ENCODE results near the gene LIME1. TPM values are rescaled to one million over a fixed set of nuclear protein-coding genes. Genes with fewer than 3 reads are reported as not detected.
A peak's percentile ranks its signal among the peaks of the same experiment; 100 is the strongest.
"Not testable (repeated sequence)": the region's sequence is repeated elsewhere in the genome, so short reads cannot be mapped to it uniquely, and the experiment has no call there.

Gene LIME1
- total RNA-seq, 2 experiments from 2014 or later = 14.7 to 17.6 TPM

DNA sequence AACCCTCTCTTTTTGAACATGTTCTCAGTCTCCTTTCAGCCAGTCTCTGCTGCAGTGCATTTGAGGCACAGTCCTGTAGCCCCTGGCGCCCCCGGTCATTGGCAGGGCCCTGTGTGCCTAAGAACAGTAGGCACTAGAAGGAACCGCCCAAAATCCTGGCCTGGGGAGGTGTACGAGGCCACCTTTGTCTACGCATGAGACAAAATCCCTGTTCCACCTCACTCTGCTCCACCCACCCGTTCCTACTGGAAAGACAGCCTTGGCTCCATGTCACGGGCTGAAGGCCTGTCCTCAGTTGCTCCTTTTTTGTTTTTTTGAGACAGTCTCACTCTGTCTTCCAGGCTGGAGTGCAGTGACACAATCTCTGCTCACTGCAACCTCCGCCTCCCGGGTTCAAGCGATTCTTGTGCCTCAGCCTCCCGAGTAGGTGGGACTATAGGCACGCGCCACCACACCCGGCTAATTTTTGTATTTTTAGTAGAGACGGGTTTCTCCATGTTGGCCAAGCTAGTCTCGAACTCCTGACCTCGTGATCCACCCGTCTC, 6.2 kb upstream of the LIME1 start:
- H3K4me1 Mint-ChIP-seq (ENCODE audit: low read depth) = peaks cover 22% of the 10 kb centered on the region
- H3K4me3 Mint-ChIP-seq, CTCF ChIA-PET, H3K27me3 Mint-ChIP-seq, H3K9me3 Mint-ChIP-seq, H3K27ac Mint-ChIP-seq, DNase-seq: not testable (repeated sequence)
- POLR2A ChIA-PET = interaction anchor here (0.7 to 1.0 kb wide), 2 partner anchors 22 to 89 kb away, joined by 3 to 4 read pairs; partner anchors contain the start of genes ARFRP1 and ZGPAT
- peaks cover 35% of the 10 kb centered on the region for H3K36me3 Mint-ChIP-seq
- intact Hi-C loops (cut with micrococcal nuclease) = loop anchor here (10.0 kb wide), 1 partner anchor 245 kb away; the partner anchor contains the start of gene SAMD10

- H3K27me3 Mint-ChIP-seq = no peaks in the 10 kb centered on the region
- intact Hi-C loops (cut with micrococcal nuclease) = loop anchor here (1.0 to 10.0 kb wide), 2 partner anchors 15 to 243 kb away; partner anchors contain the start of gene SAMD10
- peaks cover 29% of the 10 kb centered on the region for H3K4me1 Mint-ChIP-seq (ENCODE audit: low read depth)
- no peak overlapping the region for H3K4me3 Mint-ChIP-seq
- no peak for DNase-seq
- no peak overlapping the region for H3K27ac Mint-ChIP-seq
- peaks cover 31% of the 10 kb centered on the region for H3K36me3 Mint-ChIP-seq
- ChIA-PET POLR2A (interaction anchor here (1.0 kb wide), 1 partner anchor 23 kb away, joined by 4 read pairs; the partner anchor contains the start of genes ARFRP1 and ZGPAT), CTCF (interaction anchor here (0.7 kb wide), 1 partner anchor 28 kb away, joined by 3 read pairs; no protein-coding TSS in a partner anchor)
- peaks cover 3% of the 10 kb centered on the region for H3K9me3 Mint-ChIP-seq
Measured at GRCh38 chr20:63731410-63731809, 5.1 kb upstream of the LIME1 start.

- no peak overlapping the region for H3K27ac Mint-ChIP-seq
- intact Hi-C loops (cut with micrococcal nuclease) = loop anchor here (10.0 kb wide), 1 partner anchor 242 kb away; the partner anchor contains the start of gene SAMD10
- ChIA-PET CTCF (interaction anchor here (1.1 kb wide), 1 partner anchor 325 kb away, joined by 3 read pairs; no protein-coding TSS in a partner anchor), POLR2A (no interaction called here)
- H3K36me3 Mint-ChIP-seq = peaks cover 26% of the 10 kb centered on the region
- no peak for DNase-seq
- H3K27me3 Mint-ChIP-seq = no peaks in the 10 kb centered on the region
- no peaks in the 10 kb centered on the region for H3K9me3 Mint-ChIP-seq
- peaks cover 28% of the 10 kb centered on the region for H3K4me1 Mint-ChIP-seq (ENCODE audit: low read depth)
- H3K4me3 Mint-ChIP-seq = no peak overlapping the region
Measured at GRCh38 chr20:63732118-63733095, 4.1 kb upstream of the LIME1 start.

GRCh38 chr20:63733117-63733516, 3.3 kb upstream of the LIME1 start:
- intact Hi-C loops (cut with micrococcal nuclease) = loop anchor here (10.0 kb wide), 1 partner anchor 242 kb away; the partner anchor contains the start of gene SAMD10
- ChIA-PET CTCF (interaction anchor here (1.1 kb wide), 1 partner anchor 324 kb away, joined by 3 read pairs; no protein-coding TSS in a partner anchor), POLR2A (no interaction called here)
- no peaks in the 10 kb centered on the region for H3K27me3 Mint-ChIP-seq
- DNase-seq = no peak
- H3K4me3 Mint-ChIP-seq = no peak overlapping the region
- H3K27ac Mint-ChIP-seq = no peak overlapping the region
- H3K4me1 Mint-ChIP-seq (ENCODE audit: low read depth) = peaks cover 22% of the 10 kb centered on the region
- peaks cover 24% of the 10 kb centered on the region for H3K36me3 Mint-ChIP-seq
- no peaks in the 10 kb centered on the region for H3K9me3 Mint-ChIP-seq

DNA sequence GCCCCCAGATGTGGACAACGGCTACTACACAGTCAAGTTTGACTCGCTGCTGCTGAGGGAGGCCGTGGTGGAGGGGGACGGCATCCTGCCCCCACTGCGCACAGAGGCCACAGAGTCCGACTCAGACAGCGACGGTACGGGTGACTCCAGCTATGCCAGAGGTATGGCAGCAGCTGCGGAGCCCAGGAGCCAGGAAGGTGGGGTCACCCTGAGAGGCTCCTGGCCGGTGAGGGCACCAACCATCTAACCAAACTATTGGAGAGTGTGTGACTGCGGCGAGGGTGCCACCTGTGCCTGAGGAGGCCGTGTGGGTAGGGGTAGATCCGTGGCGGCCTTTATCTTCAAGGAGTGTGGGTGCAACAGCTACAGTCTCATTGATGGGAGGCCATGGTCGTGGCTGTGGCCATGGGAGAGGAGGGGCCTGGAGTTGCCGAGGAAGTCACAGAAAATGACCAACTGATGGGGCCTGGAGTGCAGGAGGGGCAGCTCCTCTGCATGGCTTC, 2.8 kb upstream of the LIME1 start:
- Mint-ChIP-seq H3K9me3 (no peaks in the 10 kb centered on the region), H3K27me3 (no peaks in the 10 kb centered on the region), H3K36me3 (peaks cover 19% of the 10 kb centered on the region), H3K4me1 (ENCODE audit: low read depth) (peaks cover 21% of the 10 kb centered on the region), H3K4me3 (no peak overlapping the region), H3K27ac (no peak overlapping the region)
- POLR2A ChIA-PET = no interaction called here
- intact Hi-C loops (cut with micrococcal nuclease) = loop anchor here (10.0 kb wide), 1 partner anchor 241 kb away; the partner anchor contains the start of gene SAMD10
- DNase-seq = no peak
- CTCF ChIA-PET = interaction anchor here (1.1 kb wide), 1 partner anchor 324 kb away, joined by 3 read pairs; no protein-coding TSS in a partner anchor

- DNase-seq = no peak
- peaks cover 16% of the 10 kb centered on the region for H3K36me3 Mint-ChIP-seq
- no peak overlapping the region for H3K27ac Mint-ChIP-seq
- ChIA-PET CTCF (interaction anchor here (1.1 to 5.2 kb wide), 2 partner anchors 27 to 323 kb away, joined by 3 to 26 read pairs; partner anchors contain the start of genes ARFRP1 and ZGPAT), POLR2A (interaction anchor here (0.6 to 5.1 kb wide), 2 partner anchors 26 to 39 kb away, joined by 3 to 30 read pairs; partner anchors contain the start of genes ARFRP1 and ZGPAT)
- intact Hi-C loops (cut with micrococcal nuclease) = loop anchor here (10.0 kb wide), 1 partner anchor 240 kb away; the partner anchor contains the start of gene SAMD10
- no peak overlapping the region for H3K4me3 Mint-ChIP-seq
- H3K9me3 Mint-ChIP-seq = no peaks in the 10 kb centered on the region
- H3K27me3 Mint-ChIP-seq = no peaks in the 10 kb centered on the region
- H3K4me1 Mint-ChIP-seq (ENCODE audit: low read depth) = peaks cover 19% of the 10 kb centered on the region
Measured at GRCh38 chr20:63734111-63734945, 2.1 kb upstream of the LIME1 start.

GRCh38 chr20:63734946-63735858, 1.3 kb upstream of the LIME1 start:
- ChIA-PET CTCF (interaction anchor here (0.7 to 5.2 kb wide), 5 partner anchors 7 to 198 kb away, joined by 3 to 26 read pairs (median 5); partner anchors contain the start of genes ARFRP1, PTK6 and ZGPAT), POLR2A (interaction anchor here (0.6 to 5.1 kb wide), 4 partner anchors 8 to 38 kb away, joined by 3 to 30 read pairs (median 3); partner anchors contain the start of genes ARFRP1 and ZGPAT)
- no peak for DNase-seq
- no peaks in the 10 kb centered on the region for H3K9me3 Mint-ChIP-seq
- no peaks in the 10 kb centered on the region for H3K27me3 Mint-ChIP-seq
- H3K4me1 Mint-ChIP-seq (ENCODE audit: low read depth) = peaks cover 19% of the 10 kb centered on the region
- no peak overlapping the region for H3K4me3 Mint-ChIP-seq
- H3K27ac Mint-ChIP-seq = no peak overlapping the region
- intact Hi-C loops (cut with micrococcal nuclease) = loop anchor here (5.0 to 10.0 kb wide), 3 partner anchors 78 to 240 kb away; partner anchors contain the start of genes RTEL1 and SAMD10
- peaks cover 12% of the 10 kb centered on the region for H3K36me3 Mint-ChIP-seq

- CTCF ChIA-PET = interaction anchor here (1.0 to 5.2 kb wide), 6 partner anchors 9 to 128 kb away, joined by 3 to 26 read pairs (median 4); partner anchors contain the start of genes ARFRP1, TPD52L2 and ZGPAT
- no peaks in the 10 kb centered on the region for H3K27me3 Mint-ChIP-seq
- peak; percentile 73 for DNase-seq
- intact Hi-C loops (cut with micrococcal nuclease) = loop anchor here (2.0 to 10.0 kb wide), 4 partner anchors 30 to 238 kb away; partner anchors contain the start of genes ARFRP1, RTEL1 and SAMD10
- H3K36me3 Mint-ChIP-seq = peaks cover 10% of the 10 kb centered on the region
- POLR2A ChIA-PET = interaction anchor here (1.0 to 5.1 kb wide), 5 partner anchors 29 to 128 kb away, joined by 3 to 30 read pairs (median 3); partner anchors contain the start of genes ARFRP1, TPD52L2 and ZGPAT
- H3K4me1 Mint-ChIP-seq (ENCODE audit: low read depth) = peaks cover 19% of the 10 kb centered on the region
- H3K27ac Mint-ChIP-seq = peak overlapping the region; percentile 83
- peak overlapping the region; percentile 69 for H3K4me3 Mint-ChIP-seq
- no peaks in the 10 kb centered on the region for H3K9me3 Mint-ChIP-seq
Measured at GRCh38 chr20:63736893-63737694, 630 bp downstream of the LIME1 start.

DNA sequence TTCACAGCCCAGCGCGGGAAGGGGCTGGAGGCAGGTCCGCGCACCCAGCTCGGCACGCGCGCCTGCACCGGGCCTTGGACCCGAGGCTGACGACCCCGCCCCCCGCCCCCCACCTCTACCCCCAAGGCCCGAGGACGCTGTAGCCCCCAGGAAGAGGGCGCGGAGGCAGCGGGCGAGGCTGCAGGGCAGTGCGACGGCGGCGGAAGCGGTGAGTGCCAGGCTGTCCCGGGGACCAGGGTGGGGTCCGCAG, 1.2 kb downstream of the LIME1 start:
- no peak for DNase-seq
- peak overlapping the region; percentile 69 for H3K4me3 Mint-ChIP-seq
- CTCF ChIA-PET = interaction anchor here (1.0 to 5.2 kb wide), 3 partner anchors 16 to 200 kb away, joined by 3 to 26 read pairs (median 5); partner anchors contain the start of genes ARFRP1 and ZGPAT
- POLR2A ChIA-PET = interaction anchor here (1.1 to 5.1 kb wide), 3 partner anchors 30 to 95 kb away, joined by 3 to 30 read pairs (median 3); partner anchors contain the start of genes ARFRP1 and ZGPAT
- peaks cover 19% of the 10 kb centered on the region for H3K4me1 Mint-ChIP-seq (ENCODE audit: low read depth)
- H3K27me3 Mint-ChIP-seq = no peaks in the 10 kb centered on the region
- H3K9me3 Mint-ChIP-seq = no peaks in the 10 kb centered on the region
- H3K27ac Mint-ChIP-seq = no peak overlapping the region
- H3K36me3 Mint-ChIP-seq = peaks cover 10% of the 10 kb centered on the region
- intact Hi-C loops (cut with micrococcal nuclease) = loop anchor here (2.0 to 10.0 kb wide), 4 partner anchors 31 to 237 kb away; partner anchors contain the start of genes ARFRP1, RTEL1 and SAMD10
